HUES48 (cell line): ENCODE data around the gene IL36B.

Source experiments
- H3K27ac ChIP-seq: one replicate; pipeline ENCODE4 v1.7.0; 2013; ENCODE audit warnings: low read depth, low read length, inconsistent platforms
- H3K27me3 ChIP-seq: 2 replicates; pipeline ENCODE4 v1.6.1; 2013; ENCODE audit warnings: mild to moderate bottlenecking, low read length; ENCODE audit not compliant: control insufficient read depth, insufficient read depth
- H3K36me3 ChIP-seq: 2 replicates; pipeline ENCODE4 v1.6.1; 2013; ENCODE audit warnings: low read length; ENCODE audit not compliant: control insufficient read depth, insufficient read depth
- H3K4me1 ChIP-seq: 2 replicates; pipeline ENCODE4 v1.6.1; 2013; ENCODE audit warnings: mild to moderate bottlenecking, low read length; ENCODE audit not compliant: control insufficient read depth, insufficient read depth
- H3K4me3 ChIP-seq: 2 replicates; pipeline ENCODE4 v1.5.1; 2013; ENCODE audit warnings: mild to moderate bottlenecking, low read depth, low read length
- H3K9ac ChIP-seq: 2 replicates; pipeline ENCODE4 v1.6.1; 2013; ENCODE audit warnings: mild to moderate bottlenecking, low read depth, low read length, moderate library complexity
- H3K9me3 ChIP-seq: 2 replicates; pipeline ENCODE4 v1.6.1; 2013; ENCODE audit warnings: low read length; ENCODE audit not compliant: control insufficient read depth, insufficient read depth

IL36B gene

GRCh38 chr2:113053666-113054065, 999 bp upstream of the IL36B start:
- Histone ChIP-seq H3K4me1 (no peaks in the 10 kb centered on the region), H3K9ac (no peak overlapping the region), H3K27me3 (no peaks in the 10 kb centered on the region), H3K36me3 (no peaks in the 10 kb centered on the region), H3K9me3 (peaks cover 52% of the 10 kb centered on the region), H3K4me3 (no peak overlapping the region), H3K27ac (no peak overlapping the region)

DNA sequence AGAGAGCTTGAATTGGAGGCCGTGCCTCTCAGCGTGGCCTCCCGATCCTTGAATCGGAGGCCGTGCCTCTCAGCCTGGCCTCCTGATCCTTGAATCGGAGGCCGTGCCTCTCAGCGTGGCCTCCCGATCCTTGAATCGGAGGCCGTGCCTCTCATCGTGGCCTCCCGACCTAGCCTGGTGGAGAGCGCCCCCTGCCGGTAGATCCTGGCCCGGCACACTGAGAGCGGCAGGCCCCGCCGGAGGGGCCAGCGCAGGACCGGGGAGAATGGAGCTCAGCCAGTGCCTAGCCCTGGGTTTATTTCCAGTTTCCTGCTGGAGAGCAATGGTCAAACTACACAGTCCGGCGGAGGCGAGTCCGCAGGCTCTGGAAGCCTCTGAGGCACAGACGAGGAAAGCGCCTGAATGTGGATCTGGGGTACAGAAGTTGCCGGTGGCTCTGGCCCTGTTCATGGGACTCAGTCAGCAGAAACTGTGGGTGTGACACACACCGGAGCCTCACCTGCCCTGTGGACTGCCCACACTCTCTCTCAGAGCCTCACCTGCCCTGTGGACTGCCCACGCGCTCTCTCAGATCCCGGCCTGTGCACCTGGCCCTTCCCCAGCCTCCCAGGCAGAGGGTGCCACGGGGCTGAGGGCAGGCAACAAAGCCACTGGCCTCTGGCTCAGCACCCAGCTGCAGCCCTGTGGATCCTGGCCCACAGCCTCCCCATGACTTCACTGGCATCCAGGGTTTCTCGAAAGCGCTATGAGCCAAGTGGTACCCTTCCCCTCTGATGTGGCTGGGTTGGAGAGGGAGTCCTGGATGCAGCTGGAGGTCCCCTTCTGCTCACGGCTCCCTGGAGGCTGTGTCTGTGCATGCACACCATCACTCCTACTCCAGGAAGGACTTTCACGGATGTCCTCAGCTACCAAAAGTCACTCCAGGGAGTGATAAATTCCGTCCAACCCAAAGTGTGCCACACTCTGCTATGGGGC, 1.5 kb downstream of the IL36B start:
- Histone ChIP-seq H3K36me3 (no peaks in the 10 kb centered on the region), H3K4me1 (no peaks in the 10 kb centered on the region), H3K27ac (no peak overlapping the region), H3K4me3 (no peak overlapping the region), H3K27me3 (no peaks in the 10 kb centered on the region), H3K9ac (no peak overlapping the region), H3K9me3 (peaks cover 50% of the 10 kb centered on the region)

DNA sequence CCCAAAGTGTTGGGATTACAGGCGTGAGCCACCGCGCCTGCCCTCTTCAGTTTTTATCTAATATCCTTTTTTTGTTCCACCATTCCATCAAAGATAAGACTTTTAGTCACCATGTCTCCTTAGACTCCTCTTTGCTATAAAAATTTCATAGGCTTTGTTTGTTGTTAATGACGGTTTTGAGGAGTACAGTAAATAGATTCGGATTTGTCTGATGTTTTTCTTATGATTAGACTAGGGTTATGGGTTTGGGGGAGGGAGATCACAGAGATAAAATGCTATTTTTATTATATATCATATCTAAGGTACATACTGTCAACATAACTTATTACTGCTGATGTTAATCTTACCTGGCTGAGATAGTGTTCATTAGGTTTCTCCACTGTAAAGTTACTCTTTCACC, 6.2 kb downstream of the IL36B start:
- Histone ChIP-seq H3K27ac (no peak overlapping the region), H3K4me1 (no peaks in the 10 kb centered on the region), H3K4me3 (no peak overlapping the region), H3K9ac (no peak overlapping the region), H3K9me3 (peaks cover 25% of the 10 kb centered on the region), H3K36me3 (no peaks in the 10 kb centered on the region), H3K27me3 (no peaks in the 10 kb centered on the region)

- no peaks in the 10 kb centered on the region for H3K36me3 ChIP-seq
- no peak overlapping the region for H3K9ac ChIP-seq
- H3K4me3 ChIP-seq: no peak overlapping the region
- H3K27ac ChIP-seq: no peak overlapping the region
- no peaks in the 10 kb centered on the region for H3K27me3 ChIP-seq
- H3K4me1 ChIP-seq: no peaks in the 10 kb centered on the region
- H3K9me3 ChIP-seq: peaks cover 7% of the 10 kb centered on the region
Measured at GRCh38 chr2:113041871-113042270, 10.8 kb downstream of the IL36B start.

DNA sequence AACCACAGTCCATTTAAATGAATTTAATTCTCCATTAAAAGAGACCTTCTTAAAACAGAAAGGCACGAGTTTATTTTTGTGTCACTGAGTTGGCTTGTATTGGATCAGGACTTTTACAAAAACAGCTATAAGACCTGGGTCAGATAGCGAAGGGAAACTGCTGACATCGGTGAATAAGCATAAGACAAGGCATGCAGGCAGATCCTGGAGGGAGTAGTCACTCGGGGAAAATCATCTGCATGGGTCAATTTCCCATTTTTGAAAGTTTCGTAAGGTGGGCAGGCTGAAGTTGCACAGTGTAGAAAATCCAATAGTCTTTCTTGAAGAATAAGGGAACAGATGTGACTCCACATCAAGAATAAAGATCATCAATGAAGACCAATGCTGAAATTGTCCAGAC, 12.9 kb downstream of the IL36B start:
- no peaks in the 10 kb centered on the region for H3K4me1 ChIP-seq
- no peak overlapping the region for H3K4me3 ChIP-seq
- H3K27me3 ChIP-seq: no peaks in the 10 kb centered on the region
- no peaks in the 10 kb centered on the region for H3K9me3 ChIP-seq
- H3K9ac ChIP-seq: no peak overlapping the region
- H3K27ac ChIP-seq: no peak overlapping the region
- H3K36me3 ChIP-seq: no peaks in the 10 kb centered on the region

GRCh38 chr2:113039158-113039557, 13.5 kb downstream of the IL36B start:
- no peaks in the 10 kb centered on the region for H3K4me1 ChIP-seq
- H3K27ac ChIP-seq: no peak overlapping the region
- no peaks in the 10 kb centered on the region for H3K27me3 ChIP-seq
- no peaks in the 10 kb centered on the region for H3K9me3 ChIP-seq
- no peak overlapping the region for H3K9ac ChIP-seq
- H3K36me3 ChIP-seq: no peaks in the 10 kb centered on the region
- H3K4me3 ChIP-seq: no peak overlapping the region

- Histone ChIP-seq H3K27me3 (no peaks in the 10 kb centered on the region), H3K4me1 (no peaks in the 10 kb centered on the region), H3K9ac (no peak overlapping the region)
Measured at GRCh38 chr2:113038291-113038690, 14.4 kb downstream of the IL36B start.

DNA sequence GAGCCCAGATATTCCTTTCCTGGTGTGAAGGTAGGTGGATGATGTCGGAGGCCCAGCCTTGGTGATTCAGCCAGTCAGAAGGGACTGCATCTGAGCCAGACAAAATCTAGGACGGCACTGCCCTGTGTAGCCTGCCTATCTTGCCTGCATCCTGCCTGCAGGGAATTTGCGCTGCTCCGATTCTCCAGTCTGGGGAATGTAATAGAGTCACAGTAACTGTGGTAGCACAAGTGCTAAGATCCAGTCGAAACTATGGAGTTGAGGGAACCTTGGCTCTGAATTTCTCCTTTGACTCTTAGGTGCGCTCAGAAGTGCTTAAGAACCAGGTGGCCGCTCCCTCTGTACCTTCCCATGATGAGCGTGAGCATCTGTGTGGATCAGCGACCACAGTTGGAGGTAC, 15.9 kb downstream of the IL36B start:
- Histone ChIP-seq H3K9ac (no peak overlapping the region), H3K27me3 (no peaks in the 10 kb centered on the region), H3K27ac (no peak overlapping the region), H3K36me3 (no peaks in the 10 kb centered on the region), H3K9me3 (no peaks in the 10 kb centered on the region), H3K4me3 (no peak overlapping the region), H3K4me1 (no peaks in the 10 kb centered on the region)

More at GRCh38 chr2:113038291-113038690, 14.4 kb downstream of the IL36B start:
- H3K9me3 ChIP-seq: no peaks in the 10 kb centered on the region
- H3K27ac ChIP-seq: no peak overlapping the region
- no peak overlapping the region for H3K4me3 ChIP-seq
- no peaks in the 10 kb centered on the region for H3K36me3 ChIP-seq

DNA sequence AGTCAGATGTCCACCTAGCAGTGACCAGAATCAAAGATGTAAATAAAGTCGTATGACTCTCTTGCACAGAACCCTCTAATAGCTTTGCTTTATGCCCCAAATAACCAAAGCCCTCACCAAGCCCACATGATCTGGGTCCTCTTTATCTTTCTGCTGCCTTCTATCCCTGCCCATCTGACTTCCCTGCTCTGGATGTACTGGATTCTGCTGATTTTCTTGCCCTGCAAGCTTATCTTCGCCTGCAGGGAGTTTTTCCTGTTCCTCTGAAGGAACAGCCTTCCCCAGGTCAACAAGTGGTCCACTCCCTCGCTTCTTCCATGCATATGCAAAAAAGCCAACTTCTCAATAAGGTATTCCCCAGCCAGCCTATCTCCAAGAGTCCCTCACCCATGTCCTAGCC, 18.7 kb downstream of the IL36B start:
- Histone ChIP-seq H3K4me1 (no peaks in the 10 kb centered on the region), H3K9me3 (no peaks in the 10 kb centered on the region), H3K27me3 (no peaks in the 10 kb centered on the region), H3K4me3 (no peak overlapping the region), H3K27ac (no peak overlapping the region), H3K36me3 (no peaks in the 10 kb centered on the region), H3K9ac (no peak overlapping the region)

- Histone ChIP-seq H3K4me3 (no peak overlapping the region), H3K4me1 (peaks cover 10% of the 10 kb centered on the region; the same call in 1 of the 2 replicates), H3K27me3 (no peaks in the 10 kb centered on the region), H3K36me3 (no peaks in the 10 kb centered on the region), H3K27ac (no peak overlapping the region), H3K9ac (no peak overlapping the region), H3K9me3 (no peaks in the 10 kb centered on the region)
Measured at GRCh38 chr2:113032737-113033136, 19.9 kb downstream of the IL36B start.

GRCh38 chr2:113028112-113028511, 24.6 kb downstream of the IL36B start:
- Histone ChIP-seq H3K27ac (no peak overlapping the region), H3K9me3 (no peaks in the 10 kb centered on the region), H3K36me3 (no peaks in the 10 kb centered on the region), H3K27me3 (no peaks in the 10 kb centered on the region), H3K4me1 (peaks cover 13% of the 10 kb centered on the region; the same call in 1 of the 2 replicates), H3K9ac (no peak overlapping the region), H3K4me3 (no peak overlapping the region)
